HG03039 (cell line): ENCODE data around the gene ILF2.

ENCODE experiments used
- ATAC-seq: cut with Tn5 transposase; IDR thresholded peaks from one replicate; pipeline ENCODE4 v1.9.1; 2021; ENCODE audit warnings: mild to moderate bottlenecking, moderate library complexity; ENCODE audit not compliant: unreplicated experiment

ILF2 gene

DNA sequence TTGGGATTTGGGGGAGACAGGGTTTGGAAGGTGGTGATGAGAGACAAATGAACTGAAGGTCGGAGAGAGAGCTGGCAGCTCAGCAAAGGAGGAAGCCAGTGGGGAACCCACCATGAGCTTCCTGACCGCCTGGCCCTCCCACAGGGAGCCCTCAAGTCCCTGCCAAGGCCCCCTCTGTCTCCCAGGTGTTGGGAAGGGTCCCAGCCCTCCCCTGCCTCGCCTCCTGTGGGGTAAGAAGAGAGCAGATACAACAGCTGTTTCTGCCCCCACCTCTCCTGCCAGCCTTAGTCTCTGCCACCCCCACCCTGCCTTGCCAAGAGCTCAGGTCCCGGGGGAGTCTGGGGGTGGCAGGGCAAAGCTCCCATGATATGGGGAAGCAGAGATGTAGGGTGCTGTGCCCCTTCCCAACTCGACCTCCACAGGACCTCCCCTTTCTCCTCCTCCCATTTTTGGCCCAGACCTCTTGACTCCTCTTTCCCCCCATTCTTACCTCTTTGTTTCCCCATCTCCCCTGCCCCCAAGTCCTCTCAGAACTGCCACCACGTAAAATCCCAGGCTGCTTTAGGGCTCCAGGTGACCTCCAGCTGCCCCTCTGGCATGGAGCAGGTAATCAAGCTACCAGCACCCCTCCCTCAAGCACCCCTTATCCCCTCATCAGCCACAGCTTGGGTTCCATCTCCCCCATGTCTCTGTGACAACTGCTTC lies 42.0 kb downstream of the ILF2 start:
- ATAC-seq, result no peak

DNA sequence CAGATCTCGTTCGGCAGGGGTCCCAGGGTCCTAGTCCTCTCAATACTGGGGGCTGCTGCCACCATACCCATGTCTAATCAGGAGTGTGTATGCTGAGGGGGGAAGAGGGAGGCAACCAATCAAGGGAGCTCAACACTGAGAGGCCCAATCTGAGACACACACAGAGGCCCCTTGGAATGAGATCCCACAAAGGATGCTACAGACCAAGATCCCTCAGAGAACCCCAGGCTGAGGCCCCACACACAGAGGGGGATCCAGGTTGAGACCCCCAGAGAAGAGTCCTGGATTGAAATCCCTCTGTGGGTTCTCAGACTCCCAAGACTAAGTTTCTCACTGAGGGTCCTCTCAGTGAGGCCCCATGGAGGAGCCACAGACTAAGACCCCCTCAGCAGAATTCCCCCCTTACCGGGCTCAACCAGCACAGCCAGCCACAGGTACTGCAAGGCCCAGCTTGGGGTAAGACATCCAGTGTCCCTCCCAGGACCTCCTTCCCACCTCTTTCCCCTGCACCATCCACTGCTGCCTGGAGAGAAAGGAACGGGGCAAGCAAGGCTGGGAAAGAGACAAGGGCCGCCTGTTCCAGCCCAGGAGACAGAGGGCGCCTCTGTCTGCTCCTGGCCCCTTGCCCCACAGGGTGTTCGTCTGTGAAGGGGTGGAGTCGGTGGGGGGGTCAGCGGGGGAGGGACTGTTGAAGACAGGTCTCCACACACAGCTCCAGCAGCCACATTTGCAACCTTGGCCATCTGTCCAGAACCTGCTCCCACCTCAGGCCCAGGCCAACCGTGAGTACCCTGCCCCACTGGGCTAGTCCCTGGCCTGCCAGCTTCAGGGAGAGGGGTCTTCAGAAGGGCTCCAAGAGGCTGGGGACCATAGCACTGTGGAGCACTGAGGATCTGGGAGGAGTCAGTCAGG lies 42.8 kb downstream of the ILF2 start, which contains the start of gene S100A1:
TSS of gene S100A1 (plus strand) at position 720 of the 912 bp plus-strand sequence. CDS start 2,088 bp downstream, outside the sequence.
- ATAC-seq, result no peak

DNA sequence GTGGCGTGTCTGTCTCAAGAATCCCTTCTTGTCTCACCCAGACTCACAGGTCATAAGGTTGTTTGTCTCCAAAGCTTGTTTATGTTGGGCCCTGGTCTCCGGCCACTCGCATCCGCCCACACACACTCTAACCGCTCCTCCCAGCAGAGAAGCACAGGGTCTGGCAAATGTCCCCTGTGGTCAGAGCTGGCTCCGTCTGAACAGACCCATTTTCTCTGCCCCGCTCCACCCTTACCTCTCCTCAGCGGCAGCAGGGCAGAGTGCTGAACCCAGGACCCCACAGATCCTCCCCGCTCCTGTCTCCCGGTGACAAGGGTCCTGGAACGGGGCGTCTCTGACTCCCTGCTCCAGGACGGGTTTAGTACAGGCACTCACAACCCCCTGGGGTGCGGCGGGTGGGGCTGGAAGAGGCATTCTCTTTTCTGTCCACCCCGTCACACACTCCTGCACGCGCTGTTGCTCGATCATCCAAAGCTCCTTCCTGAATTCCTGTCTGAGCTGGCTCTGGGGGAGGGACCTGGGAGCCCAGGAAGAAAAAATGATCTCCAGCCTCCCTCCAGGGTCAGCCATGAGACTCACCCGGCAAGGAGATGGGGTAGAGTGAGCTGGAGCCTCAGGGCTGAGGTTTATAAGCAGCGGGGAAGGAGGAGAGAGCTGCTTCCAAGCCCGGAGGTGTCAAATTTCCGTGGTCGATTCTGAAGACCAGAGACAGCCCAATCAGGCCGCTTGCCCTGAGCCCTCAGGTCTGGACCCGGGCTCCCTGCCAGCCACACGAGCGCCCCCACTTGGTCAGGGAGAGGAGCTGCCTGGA lies 43.7 kb downstream of the ILF2 start, which contains the start of gene S100A13:
TSS of gene S100A13 (minus strand) at position 602 of the 811 bp plus-strand sequence. CDS start 1,033 bp downstream, outside the sequence.
- no peak for ATAC-seq

DNA sequence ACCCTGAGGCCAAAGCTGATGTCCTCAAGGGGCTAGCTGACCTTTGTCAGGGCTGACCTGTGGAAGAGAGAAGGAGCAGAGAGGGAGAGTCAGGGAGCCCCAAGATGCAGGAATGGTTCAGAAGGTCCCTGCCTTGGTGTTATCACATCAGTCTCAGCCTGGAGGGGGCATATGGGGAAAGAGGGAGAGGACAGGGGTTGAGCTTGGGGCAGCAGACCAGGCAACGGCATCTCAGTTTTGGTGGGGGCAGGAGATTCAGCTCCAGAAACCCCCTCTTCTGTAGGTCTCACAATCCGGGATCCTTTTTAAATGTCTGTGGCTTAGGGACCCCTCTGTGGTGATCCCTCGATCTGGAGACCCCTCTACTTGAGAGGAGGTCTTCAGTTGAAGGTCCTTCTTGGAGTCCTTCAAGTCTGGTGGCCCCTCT lies 44.3 kb downstream of the ILF2 start:
- ATAC-seq, result no peak

DNA sequence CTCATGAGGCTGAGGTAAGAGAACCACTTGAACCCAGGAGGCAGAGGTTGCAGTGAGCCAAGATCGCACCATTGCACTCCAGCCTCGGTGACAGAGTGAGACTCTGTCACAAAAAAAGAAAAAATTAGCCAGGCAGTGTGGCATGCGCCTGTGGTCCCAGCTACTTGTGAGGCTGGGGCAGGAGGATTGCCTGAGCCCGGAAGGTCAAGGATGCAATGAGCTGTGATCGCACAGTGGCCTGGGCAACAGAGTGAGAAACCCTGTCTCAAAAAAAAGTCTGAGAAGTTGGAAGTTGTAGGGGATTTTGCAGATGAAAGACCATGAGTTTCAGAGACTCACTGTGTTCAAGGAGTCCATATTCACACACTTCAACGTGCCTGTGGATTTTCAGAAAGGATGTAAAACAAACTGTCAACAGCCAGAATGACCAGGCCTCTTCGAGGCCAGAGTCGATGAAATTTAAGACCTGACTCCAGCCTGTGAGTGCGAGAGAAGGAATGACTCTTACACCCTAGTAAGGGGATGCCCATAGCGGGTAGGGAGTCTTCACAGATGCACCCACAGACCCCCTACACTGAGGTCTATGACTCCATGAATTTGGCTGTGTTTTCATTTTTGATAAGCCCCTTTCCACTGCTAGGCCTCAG lies 45.7 kb downstream of the ILF2 start:
- ATAC-seq, result no peak

DNA sequence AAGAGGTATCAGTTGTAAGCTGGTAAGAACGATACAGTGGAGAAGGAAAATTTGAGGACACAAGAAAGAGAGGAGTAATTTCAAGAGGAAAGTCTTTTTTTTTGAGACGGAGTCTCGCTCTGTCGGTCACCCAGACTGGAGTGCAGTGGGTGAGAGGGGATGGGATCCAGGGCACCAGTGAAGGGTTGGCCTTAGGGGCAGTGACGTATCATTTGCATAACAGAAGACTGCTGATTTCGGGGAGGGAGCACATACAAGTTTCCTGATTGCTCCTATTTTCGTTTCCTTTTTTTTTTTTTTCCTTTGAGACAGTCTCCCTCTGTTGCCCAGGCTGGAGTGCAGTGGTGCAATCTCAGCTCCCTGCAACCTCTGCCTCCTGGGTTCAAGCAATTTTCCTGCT lies 47.7 kb downstream of the ILF2 start:
- ATAC-seq, result no peak

DNA sequence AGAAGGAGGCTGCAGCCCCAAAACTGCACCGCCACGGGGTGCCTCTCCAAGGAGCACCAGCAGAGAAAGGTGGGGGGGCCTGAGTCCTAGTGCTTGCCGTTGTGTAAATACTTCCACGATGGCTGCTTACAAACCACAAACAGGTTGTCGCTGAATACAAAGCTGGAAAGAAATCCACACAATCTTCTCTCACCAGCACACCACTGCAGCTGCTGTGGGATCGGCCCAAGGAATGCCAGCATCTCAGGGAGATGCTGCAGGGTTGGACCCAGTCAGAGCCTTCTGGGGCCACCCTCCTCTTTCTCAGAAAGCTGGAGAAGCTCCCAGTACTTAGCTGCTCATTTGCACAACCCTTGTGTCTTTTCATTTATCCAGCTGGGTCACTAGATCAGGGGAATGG lies 51.6 kb downstream of the ILF2 start:
- no peak for ATAC-seq

DNA sequence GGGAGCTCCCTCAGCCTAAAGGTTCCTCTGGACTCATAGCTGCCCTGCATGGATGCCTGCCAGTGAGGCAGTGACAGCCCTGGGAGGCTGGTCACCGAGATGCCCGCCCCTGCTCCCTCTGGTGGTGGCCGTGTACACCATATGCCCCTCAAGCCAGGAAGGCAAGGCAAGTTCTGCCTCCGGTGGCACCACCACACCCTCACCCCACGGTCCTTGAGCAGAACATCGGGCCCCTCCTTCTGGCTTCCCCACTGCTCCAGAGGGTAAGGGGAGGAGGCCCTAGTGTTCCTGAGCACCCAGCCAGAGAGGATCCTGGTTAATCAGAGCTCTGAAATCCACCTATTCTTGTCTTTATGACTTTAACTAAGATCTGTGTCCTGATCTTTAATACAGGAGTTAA lies 53.1 kb downstream of the ILF2 start:
- no peak for ATAC-seq

DNA sequence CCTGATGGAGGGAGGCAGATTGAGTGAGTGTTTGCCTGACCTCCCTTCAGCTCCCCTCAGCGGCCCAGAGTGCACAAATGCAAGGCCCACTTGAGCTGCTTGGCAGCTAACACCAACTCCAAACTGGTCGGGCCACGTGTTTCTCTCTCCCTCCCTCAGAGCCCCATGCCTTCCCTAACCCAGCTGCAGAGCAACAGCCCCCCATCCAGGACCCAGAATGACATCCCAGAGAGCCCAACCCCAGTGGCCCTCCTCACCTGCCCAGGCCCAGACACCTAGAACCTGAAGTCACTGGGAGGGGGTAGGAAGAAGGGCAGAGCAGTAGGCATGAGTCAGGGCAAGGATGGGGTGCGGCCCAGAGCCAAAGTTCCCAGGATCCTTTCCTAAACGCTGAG lies 53.9 kb downstream of the ILF2 start:
- no peak for ATAC-seq

DNA sequence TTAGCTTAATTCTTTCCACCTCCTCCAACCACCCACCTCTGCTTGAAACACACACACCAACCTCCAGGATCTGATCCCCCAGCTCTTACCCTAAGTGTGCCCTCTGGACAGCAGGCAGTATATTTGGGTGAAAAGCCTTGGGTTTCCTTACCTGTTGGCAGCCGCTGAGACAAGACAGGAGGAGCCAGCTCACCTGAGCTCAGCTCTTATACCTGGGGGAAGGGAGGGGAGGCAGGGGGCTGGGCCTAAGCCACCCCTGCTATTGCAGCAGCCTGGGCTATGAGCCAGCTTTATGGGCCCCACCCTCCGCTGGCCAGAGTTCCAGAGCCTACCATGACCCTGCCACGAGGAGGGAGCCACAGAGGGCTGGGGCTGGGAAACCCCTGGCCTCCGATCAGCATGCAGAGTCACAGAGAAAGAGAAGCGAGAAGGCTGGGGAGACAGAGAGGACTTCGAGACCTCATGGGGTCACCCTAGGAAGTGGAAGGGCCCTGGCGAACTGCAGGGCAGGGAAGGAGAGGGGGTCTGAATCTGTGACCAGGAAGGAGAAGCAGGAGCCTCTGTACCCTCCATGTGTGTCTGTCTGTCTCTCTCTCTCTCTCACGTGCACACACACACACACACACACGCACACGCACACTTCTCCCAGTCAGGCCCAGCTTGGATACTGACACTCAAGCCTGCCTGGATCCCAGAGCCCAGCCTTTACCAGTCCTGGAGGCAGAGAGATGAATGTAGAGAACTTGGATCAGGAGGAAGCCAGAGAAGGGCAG lies 54.5 kb downstream of the ILF2 start, which contains the start of gene S100A14:
TSS of gene S100A14 (minus strand) at position 182 of the 773 bp plus-strand sequence. CDS start 467 bp downstream, outside the sequence.
- ATAC-seq, result no peak

DNA sequence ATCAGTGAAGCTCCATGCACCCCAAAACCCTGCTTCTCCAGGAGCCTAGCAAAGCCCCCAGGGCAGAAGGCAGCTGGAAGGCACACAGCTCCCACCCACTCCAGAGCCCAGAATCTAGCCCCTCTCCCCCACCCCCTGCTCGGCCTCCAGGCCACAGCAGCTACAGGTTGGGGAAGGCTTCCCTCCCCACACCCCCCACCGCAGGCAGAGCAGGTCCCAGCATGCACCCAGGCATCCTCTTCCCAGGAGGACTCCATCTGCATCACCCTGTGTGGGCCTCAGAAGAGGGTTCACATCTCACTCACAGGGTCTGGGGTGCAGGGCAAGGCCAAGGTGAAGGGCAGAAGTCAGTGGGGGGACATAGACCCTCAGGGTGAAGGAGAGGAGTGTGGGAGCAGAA lies 55.4 kb downstream of the ILF2 start:
- no peak for ATAC-seq

DNA sequence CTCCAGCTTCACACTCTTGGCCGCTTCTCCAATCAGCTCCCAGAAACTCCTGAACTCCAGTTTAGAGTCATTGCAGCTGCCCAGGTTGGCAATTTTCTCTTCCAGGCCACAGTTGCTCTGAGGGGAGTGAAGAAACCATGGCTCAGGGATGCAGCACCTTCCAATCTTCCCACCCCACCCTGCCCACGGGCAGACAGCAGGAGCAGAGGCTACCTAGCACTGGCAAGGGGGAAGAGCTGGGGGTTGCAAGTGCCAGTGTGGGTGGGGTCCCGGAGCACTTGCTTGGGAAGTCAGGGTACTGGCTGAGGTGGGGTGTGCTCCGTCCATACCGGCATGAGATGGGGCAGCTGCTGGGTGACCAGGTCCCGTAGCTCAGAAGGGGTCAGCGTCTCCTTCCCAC lies 55.9 kb downstream of the ILF2 start:
- ATAC-seq, result no peak

DNA sequence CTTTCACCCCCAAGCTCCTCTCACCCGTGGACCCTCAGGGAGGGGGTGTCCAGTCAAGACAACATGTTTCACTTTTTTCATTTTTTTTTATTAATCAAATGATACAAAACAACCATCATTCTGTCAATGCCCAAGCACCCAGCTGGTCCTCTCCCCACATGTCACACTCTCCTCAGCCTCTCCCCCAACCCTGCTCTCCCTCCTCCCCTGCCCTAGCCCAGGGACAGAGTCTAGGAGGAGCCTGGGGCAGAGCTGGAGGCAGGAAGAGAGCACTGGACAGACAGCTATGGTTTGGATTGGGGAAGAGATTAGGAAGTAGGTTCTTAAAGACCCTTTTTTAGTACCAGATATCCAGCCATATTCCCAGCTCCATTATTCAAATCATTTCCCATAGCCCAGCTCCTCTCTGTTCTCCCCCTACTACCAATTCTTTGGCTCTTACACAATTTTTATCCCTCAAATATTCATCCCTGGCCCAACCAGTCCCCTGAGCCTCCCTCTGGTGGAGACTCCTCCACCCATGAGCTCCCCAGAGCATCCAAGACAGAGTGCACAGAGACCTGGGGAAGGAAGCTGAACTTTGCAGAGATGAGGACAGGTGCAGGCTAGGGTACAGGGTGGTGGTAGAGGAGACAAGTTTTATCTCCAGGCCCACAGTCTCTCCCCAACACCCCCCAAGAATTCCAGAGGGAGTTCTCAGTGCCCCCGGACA lies 56.4 kb downstream of the ILF2 start:
- ATAC-seq, result no peak

DNA sequence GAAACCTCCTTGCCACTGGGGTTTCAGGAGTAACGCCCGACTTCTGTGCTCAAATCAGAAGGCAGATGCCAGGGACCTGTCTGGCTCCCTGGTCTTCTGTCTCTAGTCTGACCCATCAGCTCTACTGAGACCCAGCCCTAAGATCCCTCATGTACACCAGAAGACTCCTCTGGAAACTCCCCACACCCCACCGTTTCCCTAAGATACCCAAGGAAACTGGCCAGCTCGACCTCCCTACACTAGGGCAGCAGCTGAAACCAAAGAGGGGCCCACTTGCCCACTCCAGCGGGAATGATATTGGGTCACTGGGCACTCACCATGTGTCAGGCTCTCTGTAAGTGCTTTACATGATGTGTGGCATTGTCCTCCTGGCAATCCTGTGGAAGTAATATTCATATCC lies 57.4 kb downstream of the ILF2 start:
- ATAC-seq, result no peak

DNA sequence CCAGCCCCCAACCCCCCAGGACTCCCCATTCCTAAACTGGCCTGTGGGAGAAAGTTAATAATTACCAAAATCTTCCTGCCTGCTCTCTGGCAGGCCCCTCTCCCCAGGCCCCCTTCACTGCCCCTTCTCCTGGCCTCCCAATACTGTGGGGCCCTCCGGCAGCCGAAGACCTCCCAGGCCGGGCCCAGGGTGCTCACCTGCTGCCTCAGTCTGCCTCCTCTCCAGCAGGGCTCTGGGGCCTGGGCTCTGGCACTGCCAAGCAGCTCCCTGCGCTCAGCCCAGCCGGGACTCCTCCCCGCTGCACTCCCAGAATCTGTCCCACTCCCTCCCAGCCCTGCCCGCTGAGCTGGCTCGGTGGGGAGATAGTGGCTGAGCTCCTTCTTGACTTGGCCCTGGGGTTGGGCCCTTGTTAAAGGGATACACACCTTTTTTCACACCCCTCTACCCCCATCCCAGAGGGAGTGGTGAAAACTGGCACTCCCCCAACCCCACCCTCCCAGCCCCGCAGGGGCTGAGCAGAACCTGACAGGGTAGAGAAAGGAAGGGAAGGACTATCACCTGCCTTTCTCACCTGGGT lies 58.0 kb downstream of the ILF2 start, which contains the start of gene S100A16:
TSS of gene S100A16 (minus strand) at position 383 of the 577 bp plus-strand sequence. CDS start 4,986 bp downstream, outside the sequence.
- ATAC-seq, result no peak

DNA sequence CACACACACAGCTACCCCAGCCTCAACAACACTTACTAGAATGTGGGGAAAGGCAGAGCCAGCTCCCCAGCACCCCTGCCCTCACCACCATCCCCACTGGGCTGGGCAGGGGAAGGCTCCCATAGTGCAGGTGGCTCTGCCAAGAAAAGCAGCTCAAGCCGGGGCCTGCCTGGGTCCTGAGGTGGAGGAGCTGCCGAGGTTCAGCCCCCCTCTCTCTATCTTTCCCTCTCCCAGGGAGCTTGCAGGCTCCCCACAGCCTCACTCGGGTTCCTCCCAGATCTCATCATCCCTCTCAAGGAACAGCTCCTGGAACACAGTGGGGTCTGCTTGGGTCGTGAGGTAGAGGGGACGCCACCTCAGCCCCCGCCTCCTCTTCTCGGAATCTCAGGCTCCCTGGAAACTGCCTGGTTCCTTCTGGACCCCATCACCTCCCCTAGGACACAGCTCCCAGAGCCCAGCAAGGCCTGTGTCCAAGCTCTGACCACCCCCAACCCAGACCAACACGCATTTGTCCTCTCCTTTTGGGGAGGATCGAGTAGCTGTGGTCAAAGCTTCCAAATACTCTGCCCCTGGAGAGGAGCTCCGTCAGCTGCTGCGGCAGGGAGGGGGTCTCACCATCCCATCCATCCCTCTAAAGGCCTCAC lies 58.6 kb downstream of the ILF2 start:
- ATAC-seq, result no peak
